ENCODE results near the gene EDN2.

DNA sequence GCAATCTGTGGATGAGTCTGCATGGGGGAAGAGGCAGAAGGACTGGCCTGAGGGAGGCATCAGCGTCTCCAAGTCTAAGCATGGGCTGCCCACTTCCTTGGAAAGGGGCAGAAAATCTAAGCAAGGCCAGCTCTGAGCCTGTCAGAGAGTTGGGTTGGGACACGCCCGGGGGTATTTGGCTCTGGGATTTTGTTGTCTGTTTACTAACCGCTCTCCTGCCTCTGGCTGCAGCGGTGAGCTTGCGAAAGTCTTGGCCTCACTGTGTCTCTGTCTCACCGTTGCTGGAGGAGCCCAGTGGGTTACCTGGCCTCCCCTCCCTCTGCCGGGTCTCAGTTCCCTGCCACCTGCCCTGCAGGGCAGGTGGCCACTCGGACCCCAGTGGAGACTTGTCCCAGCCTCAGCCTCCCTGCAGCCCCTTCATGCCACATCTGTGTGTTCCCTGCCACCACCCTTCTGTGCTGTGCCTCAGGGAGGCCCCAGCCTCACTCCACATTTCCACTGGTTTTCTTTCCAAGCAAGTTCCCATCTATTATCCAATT, 33.7 kb downstream of the EDN2 start:
- TF ChIP-seq, protein P1, sequence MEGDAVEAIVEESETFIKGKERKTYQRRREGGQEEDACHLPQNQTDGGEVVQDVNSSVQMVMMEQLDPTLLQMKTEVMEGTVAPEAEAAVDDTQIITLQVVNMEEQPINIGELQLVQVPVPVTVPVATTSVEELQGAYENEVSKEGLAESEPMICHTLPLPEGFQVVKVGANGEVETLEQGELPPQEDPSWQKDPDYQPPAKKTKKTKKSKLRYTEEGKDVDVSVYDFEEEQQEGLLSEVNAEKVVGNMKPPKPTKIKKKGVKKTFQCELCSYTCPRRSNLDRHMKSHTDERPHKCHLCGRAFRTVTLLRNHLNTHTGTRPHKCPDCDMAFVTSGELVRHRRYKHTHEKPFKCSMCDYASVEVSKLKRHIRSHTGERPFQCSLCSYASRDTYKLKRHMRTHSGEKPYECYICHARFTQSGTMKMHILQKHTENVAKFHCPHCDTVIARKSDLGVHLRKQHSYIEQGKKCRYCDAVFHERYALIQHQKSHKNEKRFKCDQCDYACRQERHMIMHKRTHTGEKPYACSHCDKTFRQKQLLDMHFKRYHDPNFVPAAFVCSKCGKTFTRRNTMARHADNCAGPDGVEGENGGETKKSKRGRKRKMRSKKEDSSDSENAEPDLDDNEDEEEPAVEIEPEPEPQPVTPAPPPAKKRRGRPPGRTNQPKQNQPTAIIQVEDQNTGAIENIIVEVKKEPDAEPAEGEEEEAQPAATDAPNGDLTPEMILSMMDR (IDR thresholded peaks at IDR 0.05): no peak
- TF ChIP-seq EP300 (IDR thresholded peaks at IDR 0.05): no peak

All from tibial nerve (tissue), 4 donors.